GM18861 (cell line): Measurements from ENCODE around the gene POMGNT2.
"Not testable (repeated sequence)": the region's sequence is repeated elsewhere in the genome, so short reads cannot be mapped to it uniquely, and the experiment has no call there.

Experiments used
- ATAC-seq: cut with Tn5 transposase; IDR thresholded peaks from one replicate; pipeline ENCODE4 v1.9.1; 2021; ENCODE audit not compliant: unreplicated experiment

The POMGNT2 gene

GRCh38 chr3:43077261-43077660 lies 28.6 kb downstream of the POMGNT2 start:
- no peak for ATAC-seq

- no peak for ATAC-seq
Observed at GRCh38 chr3:43076857-43077256, 29.0 kb downstream of the POMGNT2 start.

- ATAC-seq, result no peak
Observed at GRCh38 chr3:43075904-43076661, 29.8 kb downstream of the POMGNT2 start.

- no peak for ATAC-seq
Observed at GRCh38 chr3:43074901-43075689, 30.8 kb downstream of the POMGNT2 start.

- no peak for ATAC-seq
Observed at GRCh38 chr3:43074482-43074881, 31.4 kb downstream of the POMGNT2 start.

- no peak for ATAC-seq
Observed at GRCh38 chr3:43073836-43074220, 32.1 kb downstream of the POMGNT2 start.

GRCh38 chr3:43073116-43073835 lies 32.6 kb downstream of the POMGNT2 start:
- ATAC-seq, result no peak

- no peak for ATAC-seq
Observed at GRCh38 chr3:43072361-43072760, 33.5 kb downstream of the POMGNT2 start.

- ATAC-seq, result no peak
Observed at GRCh38 chr3:43071313-43071893, 34.5 kb downstream of the POMGNT2 start.

GRCh38 chr3:43070670-43071069 lies 35.2 kb downstream of the POMGNT2 start:
- ATAC-seq, result not testable (repeated sequence)

GRCh38 chr3:43063114-43063513 lies 42.8 kb downstream of the POMGNT2 start:
- no peak for ATAC-seq

- no peak for ATAC-seq
Observed at GRCh38 chr3:43062564-43063040, 43.3 kb downstream of the POMGNT2 start.

GRCh38 chr3:43062040-43062563 lies 43.8 kb downstream of the POMGNT2 start:
- no peak for ATAC-seq

GRCh38 chr3:43061101-43061895 lies 44.6 kb downstream of the POMGNT2 start:
- ATAC-seq, result no peak

GRCh38 chr3:43059456-43059855 lies 46.4 kb downstream of the POMGNT2 start:
- no peak for ATAC-seq

- no peak for ATAC-seq
Observed at GRCh38 chr3:43055806-43056770, 49.8 kb downstream of the POMGNT2 start.

GRCh38 chr3:43055393-43055792 lies 50.5 kb downstream of the POMGNT2 start:
- ATAC-seq, result no peak

GRCh38 chr3:43054754-43055153 lies 51.1 kb downstream of the POMGNT2 start:
- no peak for ATAC-seq

- no peak for ATAC-seq
Observed at GRCh38 chr3:43053291-43053690, 52.6 kb downstream of the POMGNT2 start.
